Thyroid gland (tissue), 4 donors: ENCODE measurements around the gene IL12B.

Experiments used
- POLR2A ChIP-seq, 2 donors: fragments of 450-650 bp; IDR thresholded peaks; one replicate each; pipeline ENCODE4 v1.6.1; 2017; ENCODE audit warnings: antibody characterized with exemption in 2 of 2, mild to moderate bottlenecking in 2 of 2, moderate library complexity in 1 of 2
- TF ChIP-seq, protein P1 (sequence below), 6 experiments: fragments of 200-600 bp in 3 of 6; fragments of 450-650 bp in 3 of 6; sonication (generic) in 3 of 6; IDR thresholded peaks; one replicate each; pipeline ENCODE4 v1.5.1; 2016 to 2019; ENCODE audit warnings: antibody characterized with exemption in 6 of 6, mild to moderate bottlenecking in 2 of 6, inconsistent platforms in 1 of 6, moderate library complexity in 1 of 6

- TF ChIP-seq, protein P1, sequence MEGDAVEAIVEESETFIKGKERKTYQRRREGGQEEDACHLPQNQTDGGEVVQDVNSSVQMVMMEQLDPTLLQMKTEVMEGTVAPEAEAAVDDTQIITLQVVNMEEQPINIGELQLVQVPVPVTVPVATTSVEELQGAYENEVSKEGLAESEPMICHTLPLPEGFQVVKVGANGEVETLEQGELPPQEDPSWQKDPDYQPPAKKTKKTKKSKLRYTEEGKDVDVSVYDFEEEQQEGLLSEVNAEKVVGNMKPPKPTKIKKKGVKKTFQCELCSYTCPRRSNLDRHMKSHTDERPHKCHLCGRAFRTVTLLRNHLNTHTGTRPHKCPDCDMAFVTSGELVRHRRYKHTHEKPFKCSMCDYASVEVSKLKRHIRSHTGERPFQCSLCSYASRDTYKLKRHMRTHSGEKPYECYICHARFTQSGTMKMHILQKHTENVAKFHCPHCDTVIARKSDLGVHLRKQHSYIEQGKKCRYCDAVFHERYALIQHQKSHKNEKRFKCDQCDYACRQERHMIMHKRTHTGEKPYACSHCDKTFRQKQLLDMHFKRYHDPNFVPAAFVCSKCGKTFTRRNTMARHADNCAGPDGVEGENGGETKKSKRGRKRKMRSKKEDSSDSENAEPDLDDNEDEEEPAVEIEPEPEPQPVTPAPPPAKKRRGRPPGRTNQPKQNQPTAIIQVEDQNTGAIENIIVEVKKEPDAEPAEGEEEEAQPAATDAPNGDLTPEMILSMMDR (IDR thresholded peaks at IDR 0.05), result no peak
- no peak for TF ChIP-seq POLR2A (IDR thresholded peaks at IDR 0.05)
Observed at GRCh38 chr5:159377653-159378052, 47.4 kb upstream of the IL12B start.
